ENCODE data around the gene DMD. TPM values are rescaled to one million over a fixed set of nuclear protein-coding genes. Genes with fewer than 3 reads are reported as not detected.

The DMD gene
- total RNA-seq, 1 donor from 2014 or later, result 3.8 TPM

GRCh38 chrX:31251336-31251735 is 1960.0 kb downstream of the DMD start:
- DNase-seq (ENCODE audit: low read depth in 2 of 2), result no peak

- DNase-seq (ENCODE audit: low read depth in 2 of 2), result no peak
These were observed 1965.6 kb downstream of the DMD start for GRCh38 chrX:31245714-31246113.

DNA sequence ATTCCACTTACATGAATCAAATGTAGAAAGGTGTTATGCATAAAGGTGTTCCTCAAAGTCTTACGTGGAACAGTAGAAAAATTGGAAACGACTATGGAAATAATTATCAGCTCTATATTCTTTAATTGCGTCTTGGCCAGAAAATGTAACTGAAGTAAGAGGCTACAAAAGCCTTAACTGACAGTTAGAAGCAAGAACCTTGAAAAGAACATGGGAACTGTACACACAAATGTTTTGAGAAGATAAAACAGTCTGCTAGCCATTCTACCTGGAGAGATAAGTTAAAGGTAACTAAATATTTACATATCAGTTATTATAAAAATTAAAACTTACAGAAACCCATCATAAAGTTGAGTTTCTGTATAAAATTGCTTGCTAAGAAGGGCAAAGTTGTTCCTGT is 1967.5 kb downstream of the DMD start:
- DNase-seq (ENCODE audit: low read depth in 2 of 2), result no peak

GRCh38 chrX:31240982-31241381 is 1970.4 kb downstream of the DMD start:
- no peak for DNase-seq (ENCODE audit: low read depth in 2 of 2)

GRCh38 chrX:31237189-31237588 is 1974.2 kb downstream of the DMD start:
- no peak for DNase-seq (ENCODE audit: low read depth in 2 of 2)

- DNase-seq (ENCODE audit: low read depth in 2 of 2), result no peak
These were observed 1975.1 kb downstream of the DMD start for GRCh38 chrX:31236231-31236630.

GRCh38 chrX:31233941-31234496 is 1977.3 kb downstream of the DMD start:
- DNase-seq (ENCODE audit: low read depth in 2 of 2), result no peak

DNA sequence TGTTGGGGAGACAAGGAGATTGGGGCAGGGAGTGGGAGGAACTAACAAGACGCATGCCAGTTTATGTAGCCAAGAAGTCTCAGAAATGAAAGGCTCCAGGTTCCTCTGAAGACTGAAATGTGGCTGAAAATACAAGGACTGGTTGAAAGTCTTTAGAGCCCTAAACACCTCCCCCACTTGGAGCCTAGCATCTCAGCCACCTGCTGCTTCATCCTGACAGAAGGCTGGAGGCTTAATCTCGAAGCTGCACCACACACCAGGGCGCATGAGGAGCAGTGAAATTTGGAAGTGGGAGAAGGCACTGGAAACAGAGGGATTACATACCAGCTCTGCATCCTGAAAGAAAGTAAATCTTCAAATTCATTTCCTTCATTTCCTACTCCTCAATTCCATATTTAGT is 1978.8 kb downstream of the DMD start:
- DNase-seq (ENCODE audit: low read depth in 2 of 2), result no peak

GRCh38 chrX:31228909-31229308 is 1982.4 kb downstream of the DMD start:
- DNase-seq (ENCODE audit: low read depth in 2 of 2), result no peak

DNA sequence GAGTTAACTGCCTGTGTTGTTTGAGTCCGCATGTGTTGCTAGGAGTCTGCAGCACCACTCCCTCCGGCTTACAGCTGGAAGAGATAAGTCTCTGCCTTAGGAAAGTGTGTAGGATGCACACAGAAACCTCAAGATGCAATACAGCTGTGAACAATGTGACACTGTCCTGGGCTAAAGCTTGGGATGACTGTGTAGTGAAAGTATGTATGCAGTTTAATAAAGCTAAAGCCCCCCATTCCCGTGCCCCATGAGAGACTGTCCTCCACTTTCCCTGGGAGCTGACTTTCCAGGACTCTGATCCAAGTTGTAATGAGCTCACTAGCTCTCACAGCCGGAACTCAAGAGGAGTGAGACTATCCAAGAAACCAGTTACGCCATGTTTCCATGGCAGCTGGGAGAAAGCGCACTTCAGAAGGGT is 1982.9 kb downstream of the DMD start:
- DNase-seq (ENCODE audit: low read depth in 2 of 2), result no peak

GRCh38 chrX:31227250-31227649 is 1984.1 kb downstream of the DMD start:
- DNase-seq (ENCODE audit: low read depth in 2 of 2), result no peak

DNA sequence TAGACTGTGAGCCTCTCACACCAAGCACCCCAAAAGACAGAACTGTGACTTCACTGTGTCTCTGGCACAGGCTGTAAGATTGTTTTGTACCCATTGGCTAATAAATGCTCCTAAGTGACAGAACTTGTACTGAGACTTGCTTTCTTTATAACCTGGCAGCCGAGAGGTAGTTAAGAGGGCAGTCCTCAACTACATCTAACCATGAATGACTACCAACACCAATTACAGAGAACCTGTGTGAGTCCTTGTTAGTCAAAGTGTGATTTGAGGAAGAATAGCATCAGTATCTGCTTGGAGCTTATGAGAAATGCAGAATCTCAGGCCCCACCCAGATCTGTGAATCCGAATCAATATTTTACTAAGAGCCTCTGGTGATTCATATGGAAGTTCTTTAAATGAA is 1985.5 kb downstream of the DMD start:
- DNase-seq (ENCODE audit: low read depth in 2 of 2), result no peak

- peak in 1 of 2 donors; percentile 23 for DNase-seq (ENCODE audit: low read depth in 2 of 2)
These were observed 1986.9 kb downstream of the DMD start for GRCh38 chrX:31224381-31225012.

- peak in 1 of 2 donors; percentile 68 for DNase-seq (ENCODE audit: low read depth in 2 of 2)
These were observed 1987.5 kb downstream of the DMD start for GRCh38 chrX:31223817-31224216.

- no peak for DNase-seq (ENCODE audit: low read depth in 2 of 2)
These were observed 1988.4 kb downstream of the DMD start for GRCh38 chrX:31222946-31223345.

GRCh38 chrX:31219174-31219573 is 1992.2 kb downstream of the DMD start:
- DNase-seq (ENCODE audit: low read depth in 2 of 2), result no peak

- no peak for DNase-seq (ENCODE audit: low read depth in 2 of 2)
These were observed 1994.3 kb downstream of the DMD start for GRCh38 chrX:31217084-31217483.

GRCh38 chrX:31215277-31215815 is 1996.0 kb downstream of the DMD start:
- no peak for DNase-seq (ENCODE audit: low read depth in 2 of 2)

GRCh38 chrX:31213941-31214340 is 1997.4 kb downstream of the DMD start:
- DNase-seq (ENCODE audit: low read depth in 2 of 2), result peak in 1 of 2 donors; percentile 47

DNA sequence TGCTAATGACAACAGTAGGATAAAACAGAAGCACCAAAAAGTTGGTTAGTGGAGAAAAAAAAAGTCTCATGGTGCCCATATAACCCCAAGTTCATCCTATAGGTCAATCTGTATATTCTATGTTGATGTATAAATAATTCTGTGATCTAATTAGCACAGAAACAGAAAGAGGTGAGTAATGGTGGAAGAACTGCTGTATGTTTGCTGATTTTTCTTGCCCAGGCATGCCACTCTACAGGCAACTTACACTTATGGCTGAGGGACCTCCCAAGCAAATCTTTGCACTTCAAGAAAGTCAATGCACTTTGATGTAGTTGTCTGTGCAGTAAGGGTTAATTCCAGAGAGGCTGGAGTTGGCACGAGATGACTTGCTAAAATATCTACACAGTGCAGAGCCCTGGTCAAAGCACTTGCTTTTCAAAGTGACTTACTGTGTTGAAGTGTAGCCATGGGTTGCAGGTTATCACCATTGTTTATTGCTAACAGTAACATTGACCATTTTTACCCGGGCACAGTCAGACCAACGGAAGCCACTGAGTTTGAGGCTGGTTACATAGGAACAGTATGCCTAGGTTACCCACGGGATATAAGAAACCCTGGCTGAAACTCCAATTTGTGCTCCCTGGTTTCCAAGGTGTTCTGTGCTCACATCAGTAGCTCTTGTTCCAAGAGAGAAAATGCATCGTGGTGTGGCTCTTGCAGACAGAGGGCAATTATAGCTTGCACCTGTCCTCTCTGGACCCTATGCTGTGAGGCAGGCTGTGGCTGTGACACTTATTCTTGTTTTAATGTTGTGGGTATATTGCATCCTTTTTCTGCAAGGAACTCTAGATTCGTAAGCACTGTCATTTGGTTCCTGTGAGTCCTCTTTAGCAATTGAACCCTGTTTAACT is 1998.2 kb downstream of the DMD start:
- DNase-seq (ENCODE audit: low read depth in 2 of 2), result no peak

GRCh38 chrX:31209005-31209628 is 2002.2 kb downstream of the DMD start:
- no peak for DNase-seq (ENCODE audit: low read depth in 2 of 2)

GRCh38 chrX:31201503-31201902 is 2009.8 kb downstream of the DMD start:
- peak; percentile 37 to 41 for DNase-seq (ENCODE audit: low read depth in 2 of 2)
